ENCODE measurements around the gene RPS19. TPM values are rescaled to one million over a fixed set of nuclear protein-coding genes. Genes with fewer than 3 reads are reported as not detected.

Gene RPS19
- total and polyA plus RNA-seq, 10 of the 15 experiments (the other 5 are each of a cell fraction or from before 2014, with no cell fraction given): 2,615 to 5,578 (median 4,127) TPM

- TF ChIP-seq E2F4 (IDR thresholded peaks at IDR 0.05; ENCODE audit: low read depth, low read length) (no peak), KAT2A (conservative IDR thresholded peaks at IDR 0.05; ENCODE audit: control insufficient read depth, low read depth, low read length) (no peak), REST (IDR thresholded peaks at IDR 0.05; ENCODE audit: low read depth, low read length) (no peak), GATAD2B (conservative IDR thresholded peaks at IDR 0.05; ENCODE audit: low read depth) (no peak), JUNB (IDR thresholded peaks at IDR 0.05) (no peak), ZNF384 (IDR thresholded peaks at IDR 0.05; ENCODE audit: borderline replicate concordance, low read depth, low read length) (no peak), CBFB (IDR thresholded peaks at IDR 0.05; ENCODE audit: low read depth) (no peak), STAT1 (conservative IDR thresholded peaks at IDR 0.05) (no peak), LARP7 (IDR thresholded peaks at IDR 0.05) (no peak), SMAD1 (IDR thresholded peaks at IDR 0.05; ENCODE audit: low read depth, partially characterized antibody) (no peak), BACH1 (IDR thresholded peaks at IDR 0.05; ENCODE audit: borderline replicate concordance) (no peak), SREBF2 (IDR thresholded peaks at IDR 0.05; ENCODE audit: low read length) (no peak), POLR2AphosphoS2 (IDR thresholded peaks at IDR 0.05; ENCODE audit: low read depth, low read length) (no peak), NBN (IDR thresholded peaks at IDR 0.05) (no peak), MTA3 (IDR thresholded peaks at IDR 0.05; ENCODE audit: borderline replicate concordance, low read length) (no peak), NFYB (IDR thresholded peaks at IDR 0.05; ENCODE audit: insufficient read depth, low read depth, low read length) (no peak), BRCA1 (IDR thresholded peaks at IDR 0.05; ENCODE audit: low read depth, low read length) (no peak)
- FAIRE-seq: no peak
- WGBS (ENCODE audit: insufficient coverage, insufficient replicate concordance, low lambda C conversion rate, missing lambda C conversion rate): 5% methylated on average over 2 of the region's 2 CpGs
- no peaks in the 10 kb centered on the region for H4K20me1 ChIP-seq (ENCODE audit: control insufficient read depth, insufficient read depth)
- no peaks in the 10 kb centered on the region for H3K9me3 ChIP-seq (replicated peaks; ENCODE audit: control insufficient read depth, insufficient read depth, low read length)
- H3K79me2 ChIP-seq (ENCODE audit: control insufficient read depth, insufficient read depth, low read length): no peaks in the 10 kb centered on the region
- in situ Hi-C loops (cut with MboI) (no loop called here), intact Hi-C loops (cut with micrococcal nuclease; ENCODE audit: unreplicated experiment) (no loop called here)
- ChIA-PET POLR2A (no interaction called here), RAD21 (ENCODE audit: unreplicated experiment) (interaction anchor here (0.6 kb wide), 1 partner anchor 43 kb away, joined by 3 read pairs; no protein-coding TSS in a partner anchor), CTCF (interaction anchor here (0.5 to 1.7 kb wide), 5 partner anchors 44 to 119 kb away, joined by 3 to 6 read pairs (median 3); no protein-coding TSS in a partner anchor), SMC1A (ENCODE audit: uncharacterized antibody, unreplicated experiment) (interaction anchor here (1.1 kb wide), 1 partner anchor 46 kb away, joined by 3 read pairs; no protein-coding TSS in a partner anchor)
- ATAC-seq: no peak
- no TSS peak for BruUV-seq (replicated peaks)
- H3K4me1 ChIP-seq (ENCODE audit: control insufficient read depth, insufficient read depth, low read length): no peaks in the 10 kb centered on the region
- DNase-seq (ENCODE audit: low read depth, low spot score): no peak
- H3K4me2 ChIP-seq (ENCODE audit: control insufficient read depth, insufficient read depth): no peak overlapping the region
- H2AFZ ChIP-seq (ENCODE audit: control insufficient read depth, low read depth, low read length): no peak overlapping the region
- no peak overlapping the region for H3K4me3 ChIP-seq
- H3K27me3 ChIP-seq (replicated peaks in 1 of 2; ENCODE audit: control insufficient read depth in 2 of 2, insufficient read depth in 2 of 2, low read length in 1 of 2): peaks cover 2 to 4% of the 10 kb centered on the region in 2 experiments; a peak in 1 of 4 replicates
- H3K27ac ChIP-seq (ENCODE audit: control insufficient read depth, insufficient read depth): no peak overlapping the region
- no peaks in the 10 kb centered on the region for H3K36me3 ChIP-seq (ENCODE audit: control insufficient read depth in 2 of 2, insufficient read depth in 2 of 2, low read length in 1 of 2)
- H3K9ac ChIP-seq (ENCODE audit: control insufficient read depth, insufficient read depth, low read length): no peak overlapping the region
Measured at GRCh38 chr19:41839211-41839610, 20.8 kb upstream of the RPS19 start.

All from GM12878 (cell line).